Mesendoderm (in vitro differentiated cells): Measurements from ENCODE around the gene SCPEP1.
"Not testable (repeated sequence)": the region's sequence is repeated elsewhere in the genome, so short reads cannot be mapped to it uniquely, and the experiment has no call there.

Experiments used
- DNase-seq: peaks from one replicate; pipeline ENCODE4 v3.0.0; 2013
- H2AK5ac ChIP-seq: 2 replicates; pipeline ENCODE4 v1.6.1; 2013; ENCODE audit warnings: low read length, inconsistent platforms
- H2BK120ac ChIP-seq: 2 replicates; pipeline ENCODE4 v1.6.1; 2013; ENCODE audit warnings: low read depth, mild to moderate bottlenecking, low read length, moderate library complexity, mixed read lengths
- H2BK15ac ChIP-seq: replicated peaks from 2 replicates; pipeline ENCODE4 v1.6.1; 2013; ENCODE audit warnings: low read depth, mild to moderate bottlenecking, moderate library complexity
- H2BK5ac ChIP-seq: 2 replicates; pipeline ENCODE4 v1.6.1; 2013; ENCODE audit warnings: low read length, inconsistent platforms
- H3K18ac ChIP-seq: 2 replicates; pipeline ENCODE4 v1.6.1; 2013; ENCODE audit warnings: mild to moderate bottlenecking, low read length, mixed read lengths
- H3K23ac ChIP-seq: one replicate; pipeline ENCODE4 v1.6.1; 2013; ENCODE audit warnings: low read length
- H3K27ac ChIP-seq: 2 replicates; pipeline ENCODE4 v1.5.1; 2013; ENCODE audit warnings: low read depth, mild to moderate bottlenecking, inconsistent platforms, low read length, moderate library complexity
- H3K27me3 ChIP-seq: 2 replicates; pipeline ENCODE4 v1.6.1; 2013; ENCODE audit warnings: low read length, control low read depth, mild to moderate bottlenecking, inconsistent platforms; ENCODE audit not compliant: insufficient read depth, poor library complexity
- H3K36me3 ChIP-seq: 2 replicates; pipeline ENCODE4 v1.6.1; 2013; ENCODE audit warnings: low read length, inconsistent platforms; ENCODE audit not compliant: control insufficient read depth, insufficient read depth
- H3K4ac ChIP-seq: one replicate; pipeline ENCODE4 v1.6.1; 2013; ENCODE audit warnings: low read depth, mild to moderate bottlenecking, low read length, moderate library complexity
- H3K4me1 ChIP-seq: 2 replicates; pipeline ENCODE4 v1.6.1; 2013; ENCODE audit warnings: low read depth, low read length, inconsistent platforms; ENCODE audit not compliant: control insufficient read depth
- H3K4me2 ChIP-seq: 2 replicates; pipeline ENCODE4 v1.6.1; 2013; ENCODE audit warnings: low read length
- H3K4me3 ChIP-seq: 2 replicates; pipeline ENCODE4 v1.5.1; 2013; ENCODE audit warnings: mild to moderate bottlenecking, low read length
- H3K56ac ChIP-seq: one replicate; pipeline ENCODE4 v1.6.1; 2013; ENCODE audit warnings: low read length
- H3K79me1 ChIP-seq: 2 replicates; pipeline ENCODE4 v1.6.1; 2013; ENCODE audit warnings: low read length, inconsistent platforms
- H3K79me2 ChIP-seq: 2 replicates; pipeline ENCODE4 v1.6.1; 2013; ENCODE audit warnings: mild to moderate bottlenecking, low read length; ENCODE audit not compliant: control insufficient read depth, insufficient read depth
- H3K9ac ChIP-seq: 2 replicates; pipeline ENCODE4 v1.6.1; 2013; ENCODE audit warnings: low read length, inconsistent platforms
- H4K5ac ChIP-seq: one replicate; pipeline ENCODE4 v1.6.1; 2013; ENCODE audit warnings: low read length
- H4K8ac ChIP-seq: one replicate; pipeline ENCODE4 v1.6.1; 2013; ENCODE audit warnings: low read depth, mild to moderate bottlenecking, control low read depth, low read length, moderate library complexity
- WGBS: extraction: QIAGEN DNeasy Blood & Tissue Kit; methylation state at CpG from one replicate; pipeline ENCODE4 v1.1.7; 2013; ENCODE audit warnings: low lambda C conversion rate, missing lambda C conversion rate; ENCODE audit not compliant: insufficient coverage; ENCODE audit errors: extremely low coverage; 5-methylcytosine and 5-hydroxymethylcytosine counted together

The SCPEP1 gene

DNA sequence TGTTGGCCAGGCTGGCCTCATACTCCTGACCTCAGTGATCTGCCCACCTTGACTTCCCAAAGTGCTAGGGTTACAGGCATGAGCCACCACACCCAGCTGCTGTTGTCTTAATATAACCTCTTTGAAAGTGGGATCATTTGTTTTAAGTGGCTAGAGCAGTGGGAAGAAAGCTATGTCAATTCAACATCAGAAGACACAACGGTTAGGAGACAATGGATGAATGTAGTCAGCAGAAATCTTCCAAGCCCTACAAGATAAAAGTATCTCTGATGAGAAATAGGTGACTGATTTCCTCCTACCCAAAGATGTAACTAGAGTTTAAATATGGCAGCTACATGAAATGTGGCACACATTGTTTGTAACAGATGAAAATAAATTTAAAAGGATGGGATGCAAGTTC lies 44.1 kb upstream of the SCPEP1 start:
- no peak overlapping the region for H3K4ac ChIP-seq
- H3K27ac ChIP-seq: no peak overlapping the region
- H3K27me3 ChIP-seq: no peaks in the 10 kb centered on the region
- WGBS: no CpG with 5 or more reads among the region's 1 CpG
- peaks cover 2% of the 10 kb centered on the region for H3K36me3 ChIP-seq
- no peak overlapping the region for H2AK5ac ChIP-seq
- H2BK120ac ChIP-seq: no peak overlapping the region
- H3K4me1 ChIP-seq: no peaks in the 10 kb centered on the region
- H3K4me3 ChIP-seq: no peak overlapping the region
- no peak overlapping the region for H4K8ac ChIP-seq
- no peak overlapping the region for H3K18ac ChIP-seq
- H3K4me2 ChIP-seq: no peak overlapping the region
- no peak overlapping the region for H2BK15ac ChIP-seq
- no peak overlapping the region for H3K56ac ChIP-seq
- no peak overlapping the region for H3K9ac ChIP-seq
- H3K79me1 ChIP-seq: no peaks in the 10 kb centered on the region
- no peaks in the 10 kb centered on the region for H3K79me2 ChIP-seq
- H2BK5ac ChIP-seq: no peak overlapping the region
- DNase-seq: no peak
- H4K5ac ChIP-seq: no peak overlapping the region
- H3K23ac ChIP-seq: no peak overlapping the region

DNA sequence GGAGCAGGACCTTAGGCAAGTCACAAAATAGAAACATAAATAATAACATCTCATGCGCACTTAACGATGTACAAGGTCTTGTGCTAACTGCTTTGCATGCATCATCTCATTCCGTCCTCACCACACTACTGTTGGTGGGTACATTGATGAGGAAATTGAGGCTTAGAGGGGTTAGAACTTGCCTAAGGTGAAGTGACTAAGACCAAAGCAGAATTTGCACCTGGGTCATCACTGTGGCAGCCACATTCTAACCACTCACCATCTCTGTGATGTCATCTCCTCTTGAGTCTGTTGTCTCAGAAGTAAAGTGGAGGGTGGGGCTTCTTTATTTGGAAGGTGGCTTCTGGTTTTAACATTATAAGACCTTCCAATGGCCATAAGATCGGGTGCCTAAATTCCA lies 43.7 kb upstream of the SCPEP1 start:
- H4K8ac ChIP-seq: no peak overlapping the region
- H3K36me3 ChIP-seq: peaks cover 2% of the 10 kb centered on the region
- H3K56ac ChIP-seq: no peak overlapping the region
- no peak overlapping the region for H3K4me3 ChIP-seq
- H2BK5ac ChIP-seq: no peak overlapping the region
- no peaks in the 10 kb centered on the region for H3K79me1 ChIP-seq
- no peak overlapping the region for H2BK15ac ChIP-seq
- no peak overlapping the region for H4K5ac ChIP-seq
- H3K79me2 ChIP-seq: no peaks in the 10 kb centered on the region
- no peaks in the 10 kb centered on the region for H3K4me1 ChIP-seq
- no peak overlapping the region for H3K23ac ChIP-seq
- H3K27ac ChIP-seq: no peak overlapping the region
- H3K9ac ChIP-seq: no peak overlapping the region
- no peak overlapping the region for H2AK5ac ChIP-seq
- H2BK120ac ChIP-seq: no peak overlapping the region
- no peaks in the 10 kb centered on the region for H3K27me3 ChIP-seq
- no CpG with 5 or more reads among the region's 4 CpGs for WGBS
- H3K4ac ChIP-seq: no peak overlapping the region
- DNase-seq: no peak
- no peak overlapping the region for H3K4me2 ChIP-seq
- no peak overlapping the region for H3K18ac ChIP-seq

DNA sequence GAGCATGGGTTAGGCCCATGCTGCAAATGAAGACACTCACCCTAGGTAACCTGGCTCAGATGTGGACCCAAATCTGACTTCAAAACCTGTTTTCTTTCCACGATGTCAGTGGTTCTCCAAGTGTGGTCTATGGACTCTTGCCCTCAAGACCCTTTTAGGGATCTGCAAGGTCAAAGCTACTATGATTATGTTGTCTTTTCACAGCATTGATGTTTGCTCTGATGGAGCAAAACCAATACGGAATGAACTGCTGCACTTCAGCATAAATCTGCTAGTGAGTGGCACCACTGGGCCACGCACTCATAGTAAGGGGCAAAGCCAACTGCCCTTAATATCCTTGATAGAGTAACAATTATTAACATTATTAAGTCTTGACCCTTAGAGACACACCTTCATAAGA lies 42.5 kb upstream of the SCPEP1 start:
- no peak for DNase-seq
- Histone ChIP-seq H2AK5ac (no peak overlapping the region), H3K4me3 (no peak overlapping the region), H3K79me2 (no peaks in the 10 kb centered on the region), H3K18ac (no peak overlapping the region), H2BK5ac (no peak overlapping the region), H2BK120ac (no peak overlapping the region), H3K27ac (no peak overlapping the region), H3K23ac (no peak overlapping the region), H3K4me2 (no peak overlapping the region), H3K9ac (no peak overlapping the region), H3K36me3 (peaks cover 2% of the 10 kb centered on the region), H4K5ac (no peak overlapping the region), H3K4me1 (no peaks in the 10 kb centered on the region), H3K56ac (no peak overlapping the region), H4K8ac (no peak overlapping the region), H3K27me3 (no peaks in the 10 kb centered on the region), H2BK15ac (no peak overlapping the region), H3K79me1 (no peaks in the 10 kb centered on the region), H3K4ac (no peak overlapping the region)
- no CpG with 5 or more reads among the region's 3 CpGs for WGBS

DNA sequence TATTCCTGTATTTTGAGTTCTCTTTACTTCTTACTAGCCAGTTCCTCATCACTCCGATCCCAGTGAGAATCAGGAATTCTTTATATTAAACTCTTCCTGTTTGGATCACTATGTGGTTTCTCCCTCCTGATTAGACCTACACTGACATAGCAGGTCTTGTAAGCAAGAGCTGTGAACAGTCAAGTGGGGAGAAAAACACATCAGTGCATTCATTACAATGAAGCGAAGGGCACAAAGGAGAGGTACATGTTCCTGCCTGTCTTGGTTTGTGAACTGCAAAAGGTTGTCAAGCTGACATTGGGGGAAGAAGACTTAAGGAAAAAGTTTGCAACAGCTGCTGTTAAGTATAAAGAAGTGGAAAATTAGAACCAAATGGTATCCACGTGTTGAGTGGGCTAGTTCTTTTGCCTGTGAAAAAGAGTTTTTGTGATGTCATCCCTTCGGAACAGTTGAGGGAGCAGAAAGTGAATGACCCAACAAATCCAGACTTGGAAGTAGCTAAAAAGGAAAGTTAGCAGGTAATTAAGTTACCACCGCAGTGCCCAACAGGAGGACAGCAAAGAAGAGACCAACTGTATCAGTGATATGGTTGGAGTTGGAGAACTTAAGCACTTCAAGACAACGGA lies 41.1 kb upstream of the SCPEP1 start:
- Histone ChIP-seq H3K36me3 (peaks cover 2% of the 10 kb centered on the region), H2AK5ac (no peak overlapping the region), H3K27me3 (no peaks in the 10 kb centered on the region), H3K79me2 (no peaks in the 10 kb centered on the region), H2BK120ac (no peak overlapping the region), H3K23ac (no peak overlapping the region), H3K56ac (no peak overlapping the region), H2BK5ac (no peak overlapping the region), H3K18ac (no peak overlapping the region), H3K4me3 (no peak overlapping the region), H3K27ac (no peak overlapping the region), H4K8ac (no peak overlapping the region), H3K9ac (no peak overlapping the region), H3K4me2 (no peak overlapping the region), H3K4me1 (no peaks in the 10 kb centered on the region), H3K4ac (no peak overlapping the region), H2BK15ac (no peak overlapping the region), H4K5ac (no peak overlapping the region), H3K79me1 (no peaks in the 10 kb centered on the region)
- no peak for DNase-seq
- WGBS: no CpG with 5 or more reads among the region's 6 CpGs

DNA sequence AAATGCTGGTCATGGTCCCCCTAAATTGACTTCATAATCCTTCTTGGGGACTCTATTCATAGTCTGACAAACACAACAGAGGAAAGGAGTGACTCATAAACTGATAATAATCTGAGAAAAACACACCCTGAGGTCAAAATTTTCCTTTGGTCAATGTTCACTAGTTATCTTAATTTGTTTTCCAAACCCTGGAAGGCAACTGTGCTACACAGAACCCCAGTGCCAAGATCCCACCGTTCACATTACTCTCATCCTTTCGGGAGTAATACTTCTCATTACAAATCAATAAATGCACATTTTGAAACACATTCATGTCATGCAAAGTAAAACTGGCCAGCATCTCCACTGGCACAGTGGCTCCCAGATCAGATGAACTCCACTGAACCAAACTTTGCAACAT lies 40.2 kb upstream of the SCPEP1 start:
- no peak overlapping the region for H2AK5ac ChIP-seq
- no peak overlapping the region for H3K9ac ChIP-seq
- no peak overlapping the region for H3K56ac ChIP-seq
- H3K4me3 ChIP-seq: no peak overlapping the region
- no peak overlapping the region for H4K8ac ChIP-seq
- H3K79me2 ChIP-seq: no peaks in the 10 kb centered on the region
- no peaks in the 10 kb centered on the region for H3K79me1 ChIP-seq
- no peaks in the 10 kb centered on the region for H3K27me3 ChIP-seq
- no peak for DNase-seq
- no CpG with 5 or more reads among the region's 2 CpGs for WGBS
- H3K23ac ChIP-seq: no peak overlapping the region
- H3K36me3 ChIP-seq: peaks cover 2% of the 10 kb centered on the region
- no peak overlapping the region for H2BK15ac ChIP-seq
- no peak overlapping the region for H3K27ac ChIP-seq
- H3K18ac ChIP-seq: no peak overlapping the region
- no peak overlapping the region for H3K4ac ChIP-seq
- no peak overlapping the region for H2BK120ac ChIP-seq
- H2BK5ac ChIP-seq: no peak overlapping the region
- H4K5ac ChIP-seq: no peak overlapping the region
- no peak overlapping the region for H3K4me2 ChIP-seq
- H3K4me1 ChIP-seq: no peaks in the 10 kb centered on the region

DNA sequence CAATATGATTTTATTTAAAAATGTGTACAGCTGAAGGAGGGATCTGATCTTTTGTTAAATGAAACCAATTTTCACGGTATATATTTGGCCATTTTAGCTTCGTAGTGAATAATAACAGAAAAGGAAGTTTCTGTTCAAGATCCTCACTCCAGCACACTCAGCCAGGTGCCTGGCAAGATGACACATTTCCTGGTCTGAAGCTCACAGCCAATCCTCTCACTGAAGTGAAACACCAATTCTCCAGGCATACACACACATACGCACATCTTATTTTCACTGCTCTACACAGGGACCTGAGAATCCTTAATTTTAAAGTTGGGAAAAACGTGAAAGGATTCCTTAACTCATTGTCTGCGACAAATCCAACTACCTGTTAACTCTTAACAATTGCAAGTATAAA lies 39.7 kb upstream of the SCPEP1 start:
- not testable (repeated sequence) for H2BK15ac ChIP-seq, H3K79me1 ChIP-seq, H3K23ac ChIP-seq, H3K27ac ChIP-seq, H3K4ac ChIP-seq, H2BK5ac ChIP-seq, H3K27me3 ChIP-seq, H3K4me3 ChIP-seq, H4K8ac ChIP-seq, H3K18ac ChIP-seq, H2BK120ac ChIP-seq, H3K4me1 ChIP-seq, H4K5ac ChIP-seq, DNase-seq, H3K4me2 ChIP-seq, H2AK5ac ChIP-seq, H3K9ac ChIP-seq, H3K79me2 ChIP-seq, H3K56ac ChIP-seq, H3K36me3 ChIP-seq
- WGBS: no CpG with 5 or more reads among the region's 5 CpGs
